Activated CD8-positive, alpha-beta T cell treated with anti-CD3 and anti-CD28 coated beads for 36 hours (primary cell): Measurements from ENCODE around the gene ADARB2. TPM values are rescaled to one million over a fixed set of nuclear protein-coding genes. Genes with fewer than 3 reads are reported as not detected.

Experiments
- ATAC-seq: fragments of 200-7000 bp; cut with Tn5 transposase; one replicate; pipeline ENCODE4 v1.10.0; 2021; ENCODE audit warnings: mild to moderate bottlenecking, moderate library complexity
- CTCF ChIA-PET: fragments of 350-600 bp; sonication (Branson Sonifier 250); formaldehyde crosslinking; loops from one replicate; lab custom pipeline; 2021; ENCODE audit warnings: antibody characterized with exemption; lab: Charles Lee
- POLR2A ChIA-PET: fragments of 350-600 bp; sonication (Branson Sonifier 250); formaldehyde crosslinking; loops from one replicate; lab custom pipeline; 2021; ENCODE audit warnings: antibody characterized with exemption; lab: Charles Lee
- DNase-seq: peaks from one replicate; pipeline ENCODE4 v3.0.0-alpha.2; 2020
- H3K27ac Mint-ChIP-seq: one replicate; pipeline ENCODE4 v1.8.0; 2021; ENCODE audit warnings: mild to moderate bottlenecking, mixed read lengths
- H3K27me3 Mint-ChIP-seq: one replicate; pipeline ENCODE4 v1.8.0; 2021; ENCODE audit warnings: mixed read lengths
- H3K36me3 Mint-ChIP-seq: one replicate; pipeline ENCODE4 v1.8.0; 2021; ENCODE audit warnings: low read depth, mixed read lengths
- H3K4me1 Mint-ChIP-seq: one replicate; pipeline ENCODE4 v1.8.0; 2021; ENCODE audit warnings: low read depth, mixed read lengths
- H3K4me3 Mint-ChIP-seq: one replicate; pipeline ENCODE4 v1.8.0; 2021; ENCODE audit warnings: mild to moderate bottlenecking, moderate library complexity, mixed read lengths
- H3K9me3 Mint-ChIP-seq: one replicate; pipeline ENCODE4 v1.8.0; 2021; ENCODE audit warnings: mixed read lengths
- CTCF ChIP-seq: fragments of 200-600 bp; IDR thresholded peaks from one replicate; pipeline ENCODE4 v1.8.0; 2022; ENCODE audit warnings: antibody characterized with exemption, mild to moderate bottlenecking
- intact Hi-C: fragments of 100-400 bp; cut with micrococcal nuclease; formaldehyde crosslinking; loops from one replicate; pipeline ENCODE4 v1.10.0; 2022
- total RNA-seq, 2 experiments: library from RNA; stranded (reverse); gene quantifications; one replicate each; pipeline ENCODE4 v1.2.3, GENCODE V29; 2021

Gene ADARB2
- total RNA-seq, 2 experiments from 2014 or later: 1.3 to 1.6 TPM

GRCh38 chr10:1273372-1274105 is 463.8 kb downstream of the ADARB2 start:
- Mint-ChIP-seq H3K27me3 (no peaks in the 10 kb centered on the region), H3K9me3 (no peaks in the 10 kb centered on the region), H3K4me3 (no peak overlapping the region), H3K4me1 (peaks cover 2% of the 10 kb centered on the region), H3K36me3 (no peaks in the 10 kb centered on the region), H3K27ac (no peak overlapping the region)
- intact Hi-C loops: no loop called here
- DNase-seq (no peak), ATAC-seq (no peak)
- POLR2A ChIA-PET: no interaction called here
- no peak for TF ChIP-seq CTCF
- CTCF ChIA-PET: interaction anchor here (1.1 kb wide), 1 partner anchor 147 kb away, joined by 3 read pairs; no protein-coding TSS in a partner anchor

- no peaks in the 10 kb centered on the region for H3K36me3 Mint-ChIP-seq
- no peak for TF ChIP-seq CTCF
- no peaks in the 10 kb centered on the region for H3K27me3 Mint-ChIP-seq
- no peak overlapping the region for H3K27ac Mint-ChIP-seq
- POLR2A ChIA-PET: no interaction called here
- no peak for DNase-seq
- peaks cover 3% of the 10 kb centered on the region for H3K4me1 Mint-ChIP-seq
- intact Hi-C loops: no loop called here
- ATAC-seq: no peak
- CTCF ChIA-PET: no interaction called here
- no peak overlapping the region for H3K4me3 Mint-ChIP-seq
- no peaks in the 10 kb centered on the region for H3K9me3 Mint-ChIP-seq
Observed at GRCh38 chr10:1272777-1273161, 464.6 kb downstream of the ADARB2 start.

- ATAC-seq: no peak
- H3K9me3 Mint-ChIP-seq: no peaks in the 10 kb centered on the region
- no peak overlapping the region for H3K4me3 Mint-ChIP-seq
- ChIA-PET CTCF (no interaction called here), POLR2A (no interaction called here)
- TF ChIP-seq CTCF: no peak
- H3K36me3 Mint-ChIP-seq: no peaks in the 10 kb centered on the region
- H3K27ac Mint-ChIP-seq: no peak overlapping the region
- peaks cover 5% of the 10 kb centered on the region for H3K4me1 Mint-ChIP-seq
- no peaks in the 10 kb centered on the region for H3K27me3 Mint-ChIP-seq
- intact Hi-C loops: no loop called here
- DNase-seq: no peak
Observed at GRCh38 chr10:1272079-1272776, 465.1 kb downstream of the ADARB2 start.

- POLR2A ChIA-PET: no interaction called here
Observed at GRCh38 chr10:1270906-1271305, 466.4 kb downstream of the ADARB2 start.

More at GRCh38 chr10:1270906-1271305, 466.4 kb downstream of the ADARB2 start:
- Mint-ChIP-seq H3K27me3 (no peaks in the 10 kb centered on the region), H3K4me3 (no peak overlapping the region), H3K4me1 (peaks cover 5% of the 10 kb centered on the region), H3K36me3 (no peaks in the 10 kb centered on the region), H3K9me3 (no peaks in the 10 kb centered on the region), H3K27ac (no peak overlapping the region)
- no peak for ATAC-seq
- CTCF ChIA-PET: no interaction called here
- intact Hi-C loops: no loop called here
- DNase-seq: no peak
- no peak for TF ChIP-seq CTCF
